HepG2 (cell line): ENCODE data around the gene TMEM141. TPM values are rescaled to one million over a fixed set of nuclear protein-coding genes. Genes with fewer than 3 reads are reported as not detected.

Experiments
- CBFB ChIP-seq: sonication (generic); formaldehyde crosslinking; IDR thresholded peaks from 2 replicates; pipeline ENCODE4 v1.4.0; 2020; ENCODE audit warnings: missing genetic modification reagents
- CEBPG ChIP-seq: IDR thresholded peaks from 2 replicates; pipeline ENCODE4 v1.6.1; 2016
- DMAP1 ChIP-seq: IDR thresholded peaks from 2 replicates; pipeline ENCODE4 v1.6.1; 2016
- FIP1L1 ChIP-seq: fragments of 200-400 bp; formaldehyde crosslinking; IDR thresholded peaks from 2 replicates; pipeline ENCODE4 v1.6.1; 2018; ENCODE audit warnings: low read depth, mild to moderate bottlenecking, low read length, moderate library complexity, borderline replicate concordance; ENCODE audit not compliant: insufficient read depth
- HNF4G ChIP-seq, 2 experiments: sonication (generic) in 1 of 2; formaldehyde crosslinking in 1 of 2; IDR thresholded peaks; 2 replicates each; pipeline versions ENCODE4 v1.4.0 to v1.6.1; 2011 to 2020; ENCODE audit warnings: borderline replicate concordance in 2 of 2, low read depth in 2 of 2, mild to moderate bottlenecking in 2 of 2, low read length in 1 of 2, missing genetic modification reagents in 1 of 2, moderate library complexity in 1 of 2
- HNRNPL ChIP-seq: fragments of 200-400 bp; formaldehyde crosslinking; IDR thresholded peaks from 2 replicates; pipeline ENCODE4 v1.6.1; 2017; ENCODE audit warnings: mild to moderate bottlenecking, low read depth, low read length
- KDM5B ChIP-seq: sonication (generic); formaldehyde crosslinking; IDR thresholded peaks from 2 replicates; pipeline ENCODE4 v1.4.0; 2020; ENCODE audit warnings: missing genetic modification reagents, mild to moderate bottlenecking, borderline replicate concordance
- NCOA1 ChIP-seq: sonication (generic); formaldehyde crosslinking; IDR thresholded peaks from 2 replicates; pipeline ENCODE4 v1.9.0; 2021; ENCODE audit warnings: missing genetic modification reagents
- RAD51 ChIP-seq: fragments of 450-650 bp; IDR thresholded peaks from 2 replicates; pipeline ENCODE4 v1.6.1; 2016; ENCODE audit warnings: borderline replicate concordance
- REXO4 ChIP-seq: sonication (generic); formaldehyde crosslinking; IDR thresholded peaks from 2 replicates; pipeline ENCODE4 v1.8.0; 2022; ENCODE audit warnings: missing genetic modification reagents, mild to moderate bottlenecking, borderline replicate concordance
- SMC3 ChIP-seq: IDR thresholded peaks from 2 replicates; pipeline ENCODE4 v1.6.1; 2011; ENCODE audit warnings: low read length, improper control_type of control experiment
- TEAD3 ChIP-seq: optimal IDR thresholded peaks from 2 replicates; pipeline ENCODE3; 2016; ENCODE audit warnings: borderline replicate concordance
- TFDP1 ChIP-seq: IDR thresholded peaks from 2 replicates; pipeline ENCODE4 v1.6.1; 2016; ENCODE audit warnings: missing compliant biosample characterization, missing genetic modification reagents, borderline replicate concordance
- THYN1 ChIP-seq: sonication (generic); formaldehyde crosslinking; IDR thresholded peaks from 2 replicates; pipeline ENCODE4 v1.8.1; 2023; ENCODE audit warnings: low read depth, mild to moderate bottlenecking, moderate library complexity, missing genetic modification reagents, borderline replicate concordance
- ZBTB38 ChIP-seq: sonication (generic); formaldehyde crosslinking; IDR thresholded peaks from 2 replicates; pipeline ENCODE4 v1.5.1; 2020; ENCODE audit warnings: mild to moderate bottlenecking, missing genetic modification reagents
- ZKSCAN5 ChIP-seq: sonication (generic); formaldehyde crosslinking; IDR thresholded peaks from 2 replicates; pipeline ENCODE4 v1.5.1; 2020; ENCODE audit warnings: mild to moderate bottlenecking, missing genetic modification reagents
- ZNF280B ChIP-seq: sonication (generic); formaldehyde crosslinking; IDR thresholded peaks from 2 replicates; pipeline ENCODE4 v1.5.0; 2020; ENCODE audit warnings: missing genetic modification reagents, mild to moderate bottlenecking, borderline replicate concordance
- ZNF317 ChIP-seq: sonication (generic); formaldehyde crosslinking; IDR thresholded peaks from 2 replicates; pipeline ENCODE4 v1.5.0; 2020; ENCODE audit warnings: mild to moderate bottlenecking, missing genetic modification reagents
- ZNF484 ChIP-seq: sonication (generic); formaldehyde crosslinking; IDR thresholded peaks from 2 replicates; pipeline ENCODE4 v1.5.1; 2020; ENCODE audit warnings: mild to moderate bottlenecking, low read depth, missing genetic modification reagents, borderline replicate concordance
- ZNF605 ChIP-seq: sonication (generic); formaldehyde crosslinking; IDR thresholded peaks from 2 replicates; pipeline ENCODE4 v1.8.0; 2022; ENCODE audit warnings: mild to moderate bottlenecking, missing genetic modification reagents
- ZNF616 ChIP-seq: sonication (generic); formaldehyde crosslinking; IDR thresholded peaks from 2 replicates; pipeline ENCODE4 v1.5.0; 2020; ENCODE audit warnings: low read depth, mild to moderate bottlenecking, missing genetic modification reagents
- ZNF629 ChIP-seq: sonication (generic); formaldehyde crosslinking; conservative IDR thresholded peaks from 2 replicates; pipeline ENCODE4 v1.5.0; 2020; ENCODE audit warnings: missing genetic modification reagents
- polyA plus RNA-seq, 8 experiments: library from polyadenylated mRNA; depleted of rRNA in 3 of 8; stranded (reverse) in 7 of 8; unstranded in 1 of 8; fragments of >200 nt; fragmentation: Illumina TruSeq in 4 of 8; extraction: Trizol in 4 of 8; gene quantifications; 2 replicates each; pipeline versions ENCODE4 v1.2.1 to v1.2.3, GENCODE V29; 2011 to 2016; ENCODE audit warnings: low read depth in 4 of 8, missing spikeins in 1 of 8, mixed read lengths in 1 of 8; ENCODE audit not compliant: insufficient read depth in 1 of 8
- total RNA-seq, 5 experiments: library from RNA; depleted of rRNA; stranded (reverse); fragments of >200 nt; fragmentation: Illumina TruSeq; extraction: Trizol; gene quantifications; 2 replicates each; pipeline ENCODE4 v1.2.3, GENCODE V29; 2016; ENCODE audit warnings: low read depth in 1 of 5
- TF ChIP-seq, protein P1 (sequence below): IDR thresholded peaks from 2 replicates; pipeline ENCODE4 v1.6.1; 2016

The TMEM141 gene
- total and polyA plus RNA-seq, 2 of the 13 experiments (the other 11 are each of a cell fraction or from before 2014, with no cell fraction given): 81.0 to 202 TPM

- TF ChIP-seq HNRNPL (no peak), NCOA1 (CRISPR knock-in tag) (no peak), ZNF317 (no peak), ZNF629 (CRISPR knock-in tag) (no peak; the same call in 1 of the 2 replicates), ZNF280B (0 out of 2 replicates have a peak, but pooled peaks have one; percentile 16), SMC3 (no peak), THYN1 (CRISPR knock-in tag) (no peak), KDM5B (CRISPR knock-in tag) (no peak), CBFB (CRISPR knock-in tag) (0 out of 2 replicates have a peak, but pooled peaks have one; percentile 22), ZNF616 (CRISPR knock-in tag) (no peak), FIP1L1 (no peak), REXO4 (CRISPR knock-in tag) (no peak), DMAP1 (CRISPR knock-in tag) (0 out of 2 replicates have a peak, but pooled peaks have one; percentile 2), CEBPG (CRISPR knock-in tag) (0 out of 2 replicates have a peak, but pooled peaks have one; percentile 32), RAD51 (no peak), TEAD3 (peak; percentile 15), ZNF484 (CRISPR knock-in tag) (no peak), TFDP1 (CRISPR knock-in tag) (peak; percentile 49; the same call in 1 of the 2 replicates), HNF4G (IDR thresholded peaks at IDR 0.05; ENCODE audit: borderline replicate concordance, low read depth, low read length) (no peak), HNF4G (CRISPR knock-in tag; IDR thresholded peaks at IDR 0.05; ENCODE audit: borderline replicate concordance, low read depth) (no peak), ZKSCAN5 (no peak), ZBTB38 (CRISPR knock-in tag) (no peak), ZNF605 (no peak)
- TF ChIP-seq, protein P1, sequence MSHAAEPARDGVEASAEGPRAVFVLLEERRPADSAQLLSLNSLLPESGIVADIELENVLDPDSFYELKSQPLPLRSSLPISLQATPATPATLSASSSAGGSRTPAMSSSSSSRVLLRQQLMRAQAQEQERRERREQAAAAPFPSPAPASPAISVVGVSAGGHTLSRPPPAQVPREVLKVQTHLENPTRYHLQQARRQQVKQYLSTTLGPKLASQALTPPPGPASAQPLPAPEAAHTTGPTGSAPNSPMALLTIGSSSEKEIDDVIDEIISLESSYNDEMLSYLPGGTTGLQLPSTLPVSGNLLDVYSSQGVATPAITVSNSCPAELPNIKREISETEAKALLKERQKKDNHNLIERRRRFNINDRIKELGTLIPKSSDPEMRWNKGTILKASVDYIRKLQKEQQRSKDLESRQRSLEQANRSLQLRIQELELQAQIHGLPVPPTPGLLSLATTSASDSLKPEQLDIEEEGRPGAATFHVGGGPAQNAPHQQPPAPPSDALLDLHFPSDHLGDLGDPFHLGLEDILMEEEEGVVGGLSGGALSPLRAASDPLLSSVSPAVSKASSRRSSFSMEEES (CRISPR knock-in tag): peak; percentile 47; the same call in 1 of the 2 replicates
Measured at GRCh38 chr9:136799854-136800657, 8.9 kb downstream of the TMEM141 start (continued).
